Breast epithelium (tissue), 4 donors: ENCODE results near the gene OR2C3. TPM values are rescaled to one million over a fixed set of nuclear protein-coding genes. Genes with fewer than 3 reads are reported as not detected.

Experiments
- DNase-seq, 2 donors: peaks; one replicate each; pipeline ENCODE4 v3.0.0-alpha.2; 2019; ENCODE audit warnings: low spot score in 2 of 2
- H3K27ac ChIP-seq, 2 donors: fragments of 200-600 bp; sonication (generic) in 1 of 2; one replicate each; pipeline ENCODE4 v1.5.1; 2016 to 2019; ENCODE audit warnings: mild to moderate bottlenecking in 1 of 2
- H3K27me3 ChIP-seq, 2 donors: fragments of 200-600 bp; sonication (generic) in 1 of 2; one replicate each; pipeline versions ENCODE4 v1.5.1 to v1.6.0; 2017 to 2019; ENCODE audit warnings: control low read depth in 1 of 2, mild to moderate bottlenecking in 1 of 2
- H3K36me3 ChIP-seq: fragments of 200-600 bp; one replicate; pipeline ENCODE4 v1.5.1; 2019
- H3K4me1 ChIP-seq, 2 donors: fragments of 200-600 bp; sonication (generic); one replicate each; pipeline ENCODE4 v1.5.1; 2016 to 2019; ENCODE audit warnings: control low read depth in 1 of 2
- H3K4me3 ChIP-seq, 3 donors: fragments of 200-600 bp; sonication (generic); 1 replicate in 2 of 3; 2 replicates in 1 of 3; pipeline ENCODE4 v1.5.1; 2016 to 2019; ENCODE audit warnings: mild to moderate bottlenecking in 3 of 3, moderate library complexity in 2 of 3
- H3K9me3 ChIP-seq, 2 donors: fragments of 200-600 bp; sonication (generic) in 1 of 2; one replicate each; pipeline ENCODE4 v1.5.1; 2016 to 2019; ENCODE audit warnings: control low read depth in 1 of 2
- CTCF ChIP-seq, 3 donors: fragments of 450-650 bp; IDR thresholded peaks; one replicate each; pipeline ENCODE4 v1.5.1; 2016 to 2017; ENCODE audit warnings: antibody characterized with exemption in 3 of 3, mild to moderate bottlenecking in 3 of 3, moderate library complexity in 3 of 3
- POLR2A ChIP-seq: fragments of 450-650 bp; IDR thresholded peaks from one replicate; pipeline ENCODE4 v1.6.1; 2016; ENCODE audit warnings: antibody characterized with exemption, mild to moderate bottlenecking, moderate library complexity
- POLR2AphosphoS5 ChIP-seq, 3 donors: sonication (generic); formaldehyde crosslinking; IDR thresholded peaks; one replicate each; pipeline ENCODE4 v1.6.1; 2017; ENCODE audit warnings: antibody characterized with exemption in 3 of 3
- intact Hi-C: fragments of 100-400 bp; cut with DNase I; formaldehyde crosslinking; loops from one replicate; pipeline ENCODE4 v1.15.1; 2023; ENCODE audit warnings: low total_unique reads
- total RNA-seq, 3 donors: library from RNA; depleted of rRNA; stranded (reverse); fragments of >200 nt; gene quantifications; one replicate each; pipeline ENCODE4 v1.1.0, GENCODE V29; 2016

The OR2C3 gene
- total RNA-seq, 3 donors from 2014 or later, result not detected

- no peak overlapping the region for H3K4me3 ChIP-seq
- TF ChIP-seq CTCF (IDR thresholded peaks at IDR 0.05) (no peak), POLR2A (no peak), POLR2AphosphoS5 (IDR thresholded peaks at IDR 0.05) (no peak)
- DNase-seq, result no peak
- intact Hi-C loops, result no loop called here
- H3K27ac ChIP-seq, result no peak overlapping the region
- peaks cover 0 to under 1% of the 10 kb centered on the region in 2 donors for H3K9me3 ChIP-seq
- H3K27me3 ChIP-seq, result no peaks in the 10 kb centered on the region
- no peaks in the 10 kb centered on the region for H3K4me1 ChIP-seq
- H3K36me3 ChIP-seq, result no peaks in the 10 kb centered on the region
These were observed 26.0 kb upstream of the OR2C3 start for GRCh38 chr1:247562198-247562597.

GRCh38 chr1:247561711-247562110 is 25.5 kb upstream of the OR2C3 start:
- Histone ChIP-seq H3K27ac (no peak overlapping the region), H3K9me3 (no peaks in the 10 kb centered on the region), H3K4me3 (no peak overlapping the region), H3K4me1 (no peaks in the 10 kb centered on the region), H3K36me3 (no peaks in the 10 kb centered on the region), H3K27me3 (no peaks in the 10 kb centered on the region)
- TF ChIP-seq CTCF (IDR thresholded peaks at IDR 0.05) (no peak), POLR2AphosphoS5 (IDR thresholded peaks at IDR 0.05) (no peak)
- intact Hi-C loops, result no loop called here
- DNase-seq, result no peak

GRCh38 chr1:247557926-247558674 is 21.9 kb upstream of the OR2C3 start:
- no peaks in the 10 kb centered on the region for H3K4me1 ChIP-seq
- DNase-seq, result no peak
- no peak overlapping the region for H3K27ac ChIP-seq
- no peak for TF ChIP-seq POLR2AphosphoS5 (IDR thresholded peaks at IDR 0.05)
- TF ChIP-seq CTCF (IDR thresholded peaks at IDR 0.05), result no peak
- TF ChIP-seq POLR2A, result no peak
- intact Hi-C loops, result no loop called here
- no peaks in the 10 kb centered on the region for H3K27me3 ChIP-seq
- no peaks in the 10 kb centered on the region for H3K36me3 ChIP-seq
- no peaks in the 10 kb centered on the region for H3K9me3 ChIP-seq
- no peak overlapping the region for H3K4me3 ChIP-seq

GRCh38 chr1:247552231-247552630 is 16.0 kb upstream of the OR2C3 start:
- H3K4me1 ChIP-seq, result no peaks in the 10 kb centered on the region

More at GRCh38 chr1:247552231-247552630, 16.0 kb upstream of the OR2C3 start:
- no peaks in the 10 kb centered on the region for H3K36me3 ChIP-seq
- H3K27me3 ChIP-seq, result no peaks in the 10 kb centered on the region
- no peak for DNase-seq
- H3K9me3 ChIP-seq, result no peaks in the 10 kb centered on the region
- no peak overlapping the region for H3K27ac ChIP-seq
- H3K4me3 ChIP-seq, result no peak overlapping the region
- intact Hi-C loops, result no loop called here
- TF ChIP-seq POLR2A, result no peak
- no peak for TF ChIP-seq POLR2AphosphoS5 (IDR thresholded peaks at IDR 0.05)
- TF ChIP-seq CTCF (IDR thresholded peaks at IDR 0.05), result no peak
